Esophagus squamous epithelium (tissue), 5 donors: ENCODE results near the gene TPO. TPM values are rescaled to one million over a fixed set of nuclear protein-coding genes. Genes with fewer than 3 reads are reported as not detected.

Experiments
- DNase-seq: peaks from one replicate; lab custom pipeline; 2025; lab: John Stamatoyannopoulos, UW
- H3K27ac ChIP-seq, 4 donors: fragments of 200-600 bp; sonication (generic); one replicate each; pipeline ENCODE4 v1.5.1; 2016 to 2019; ENCODE audit warnings: mild to moderate bottlenecking in 1 of 4
- H3K27me3 ChIP-seq, 4 donors: fragments of 200-600 bp; sonication (generic); 1 replicate in 3 of 4; 2 replicates in 1 of 4; pipeline versions ENCODE4 v1.5.1 to v1.6.0; 2017 to 2021; ENCODE audit warnings: antibody characterized with exemption in 1 of 4
- H3K36me3 ChIP-seq, 3 donors: fragments of 200-600 bp; sonication (generic); one replicate each; pipeline ENCODE4 v1.5.1; 2016 to 2019
- H3K4me1 ChIP-seq, 3 donors: fragments of 200-600 bp; sonication (generic); one replicate each; pipeline ENCODE4 v1.5.1; 2017 to 2019
- H3K4me3 ChIP-seq, 4 donors: fragments of 200-600 bp; sonication (generic); 1 replicate in 3 of 4; 2 replicates in 1 of 4; pipeline ENCODE4 v1.5.1; 2016 to 2019; ENCODE audit warnings: mild to moderate bottlenecking in 2 of 4, moderate library complexity in 1 of 4
- H3K9me3 ChIP-seq, 3 donors: fragments of 200-600 bp; sonication (generic); one replicate each; pipeline ENCODE4 v1.5.1; 2016 to 2019
- POLR2A ChIP-seq, 4 donors: fragments of 450-650 bp; IDR thresholded peaks; one replicate each; pipeline ENCODE4 v1.6.1; 2017; ENCODE audit warnings: antibody characterized with exemption in 4 of 4, mild to moderate bottlenecking in 4 of 4, moderate library complexity in 3 of 4
- WGBS, 2 donors: methylation state at CpG; one replicate each; pipeline ENCODE4 v1.1.5; 2018; 5-methylcytosine and 5-hydroxymethylcytosine counted together
- intact Hi-C: fragments of 100-400 bp; cut with DNase I; formaldehyde crosslinking; loops from one replicate; pipeline ENCODE4 v1.15.0; 2022
- total RNA-seq, 4 donors: library from RNA; depleted of rRNA; stranded (reverse); fragments of >200 nt; gene quantifications; one replicate each; pipeline ENCODE4 v1.1.0, GENCODE V29; 2016
- TF ChIP-seq, protein P1 (sequence below), 6 experiments: fragments of 450-650 bp in 4 of 6; fragments of 200-600 bp in 2 of 6; sonication (generic) in 2 of 6; IDR thresholded peaks; one replicate each; pipeline ENCODE4 v1.5.1; 2016 to 2019; ENCODE audit warnings: antibody characterized with exemption in 6 of 6, mild to moderate bottlenecking in 4 of 6, moderate library complexity in 4 of 6
- donor health status: DM: yes; HTN: yes; CAD: no.

Gene TPO
- total RNA-seq, 4 donors from 2014 or later, result 0.31 to 4.6 (median 2.7) TPM

DNA sequence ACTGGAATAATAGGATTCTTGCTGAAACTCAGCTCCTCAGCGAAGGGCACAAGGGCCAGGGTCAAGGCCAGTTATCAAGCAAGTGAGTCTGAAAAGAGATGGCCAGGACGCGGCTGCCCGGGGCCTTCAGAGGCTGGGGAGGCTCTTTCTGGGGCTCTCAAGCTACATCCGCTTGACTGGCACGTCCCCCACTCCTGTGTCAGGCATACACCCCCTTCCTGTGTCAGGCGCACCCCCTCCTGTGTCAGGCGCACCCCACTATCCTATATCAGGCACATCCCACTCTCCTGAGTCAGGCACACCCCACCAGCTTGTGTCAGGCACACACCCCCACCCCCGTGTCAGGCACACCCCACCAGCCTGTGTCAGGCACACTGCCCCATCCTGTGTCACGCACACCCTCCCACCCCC is 91.8 kb downstream of the TPO start:
- WGBS, 2 donors, result 74 to 88% methylated on average over 6 to 10 of the region's 10 CpGs
- TF ChIP-seq POLR2A (IDR thresholded peaks at IDR 0.05), result no peak
- TF ChIP-seq, protein P1, sequence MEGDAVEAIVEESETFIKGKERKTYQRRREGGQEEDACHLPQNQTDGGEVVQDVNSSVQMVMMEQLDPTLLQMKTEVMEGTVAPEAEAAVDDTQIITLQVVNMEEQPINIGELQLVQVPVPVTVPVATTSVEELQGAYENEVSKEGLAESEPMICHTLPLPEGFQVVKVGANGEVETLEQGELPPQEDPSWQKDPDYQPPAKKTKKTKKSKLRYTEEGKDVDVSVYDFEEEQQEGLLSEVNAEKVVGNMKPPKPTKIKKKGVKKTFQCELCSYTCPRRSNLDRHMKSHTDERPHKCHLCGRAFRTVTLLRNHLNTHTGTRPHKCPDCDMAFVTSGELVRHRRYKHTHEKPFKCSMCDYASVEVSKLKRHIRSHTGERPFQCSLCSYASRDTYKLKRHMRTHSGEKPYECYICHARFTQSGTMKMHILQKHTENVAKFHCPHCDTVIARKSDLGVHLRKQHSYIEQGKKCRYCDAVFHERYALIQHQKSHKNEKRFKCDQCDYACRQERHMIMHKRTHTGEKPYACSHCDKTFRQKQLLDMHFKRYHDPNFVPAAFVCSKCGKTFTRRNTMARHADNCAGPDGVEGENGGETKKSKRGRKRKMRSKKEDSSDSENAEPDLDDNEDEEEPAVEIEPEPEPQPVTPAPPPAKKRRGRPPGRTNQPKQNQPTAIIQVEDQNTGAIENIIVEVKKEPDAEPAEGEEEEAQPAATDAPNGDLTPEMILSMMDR (IDR thresholded peaks at IDR 0.05), result no peak
- intact Hi-C loops, result no loop called here
- Histone ChIP-seq H3K36me3 (no peaks in the 10 kb centered on the region), H3K4me1 (peaks cover 0 to 9% (median 0%) of the 10 kb centered on the region in 3 donors), H3K27me3 (no peaks in the 10 kb centered on the region), H3K4me3 (no peak overlapping the region), H3K9me3 (no peaks in the 10 kb centered on the region), H3K27ac (no peak overlapping the region)
- no peak for DNase-seq

DNA sequence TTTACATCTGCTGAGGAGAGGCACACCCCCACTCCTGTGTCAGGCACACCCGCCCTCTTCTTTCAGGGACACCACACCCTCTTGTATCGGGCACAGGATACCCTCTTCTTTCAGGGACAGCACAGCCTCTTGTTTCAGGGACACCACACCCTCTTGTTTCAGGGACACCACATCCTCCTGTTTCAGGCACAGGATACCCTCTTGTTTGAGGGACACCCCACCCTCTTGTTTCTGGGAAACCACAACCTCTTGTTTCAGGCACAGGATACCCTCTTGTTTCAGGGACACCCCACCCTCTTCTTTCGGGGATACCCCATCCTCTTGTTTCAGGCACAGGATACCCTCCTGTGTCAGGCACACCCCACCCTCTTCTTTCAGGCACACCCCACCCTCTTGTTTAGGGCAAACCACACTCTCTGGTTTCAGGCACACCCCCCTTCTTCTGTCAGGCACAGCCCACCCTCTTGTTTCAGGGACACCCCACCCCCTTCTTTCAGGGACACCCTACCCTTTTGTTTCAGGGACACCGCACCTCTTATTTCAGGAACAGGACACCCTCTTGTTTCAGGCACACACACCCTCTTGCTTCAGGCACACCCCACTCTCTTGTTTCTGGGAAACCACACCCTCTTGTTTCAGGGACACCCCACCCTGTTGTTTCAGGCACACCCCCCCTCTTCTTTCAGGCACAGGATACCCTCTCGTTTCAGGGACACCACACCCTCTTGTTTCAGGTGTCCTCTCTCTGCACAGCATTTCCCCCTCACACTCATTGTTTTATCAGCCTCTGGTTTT is 96.2 kb downstream of the TPO start:
- 23 to 34% methylated on average over 5 of the region's 5 CpGs for WGBS, 2 donors
- DNase-seq, result no peak
- Histone ChIP-seq H3K27ac (peak overlapping the region; percentile 76 to 82 (median 80)), H3K9me3 (no peaks in the 10 kb centered on the region), H3K4me1 (peaks cover 0 to 13% (median 0%) of the 10 kb centered on the region in 3 donors), H3K36me3 (no peaks in the 10 kb centered on the region), H3K4me3 (no peak overlapping the region), H3K27me3 (peaks cover 0 to 24% (median 0%) of the 10 kb centered on the region in 4 donors)
- TF ChIP-seq POLR2A (IDR thresholded peaks at IDR 0.05), result no peak
- TF ChIP-seq, protein P1 (IDR thresholded peaks at IDR 0.05), result no peak
- intact Hi-C loops, result no loop called here

DNA sequence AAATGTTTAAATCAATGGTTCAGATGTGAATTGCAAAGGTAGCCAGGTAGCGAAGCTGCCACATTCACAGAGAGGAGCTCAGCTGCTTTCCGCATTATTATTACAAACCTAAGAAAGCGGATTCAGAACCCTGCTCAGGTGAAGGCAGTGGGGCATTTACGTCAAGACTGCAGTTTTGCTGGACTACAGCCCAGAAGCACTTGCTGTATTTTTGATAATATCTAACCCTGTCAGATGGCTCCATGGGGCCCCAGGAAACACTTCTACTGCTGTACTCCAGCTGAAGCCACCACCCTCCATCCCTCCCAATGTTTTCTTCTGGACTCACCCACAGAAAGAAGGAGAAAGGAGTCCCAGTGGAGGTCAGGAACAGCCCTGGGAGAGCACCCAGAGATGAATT is 96.9 kb downstream of the TPO start:
- H3K4me3 ChIP-seq, result no peak overlapping the region
- H3K36me3 ChIP-seq, result no peaks in the 10 kb centered on the region
- H3K9me3 ChIP-seq, result no peaks in the 10 kb centered on the region
- DNase-seq, result no peak
- WGBS, 2 donors, result 51 to 63% methylated on average over 4 of the region's 4 CpGs
- peaks cover 0 to 28% (median 0%) of the 10 kb centered on the region in 4 donors for H3K27me3 ChIP-seq
- H3K27ac ChIP-seq, result peak overlapping the region; percentile 38 to 82 (median 79)
- intact Hi-C loops, result no loop called here
- TF ChIP-seq, protein P1 (IDR thresholded peaks at IDR 0.05), result no peak
- TF ChIP-seq POLR2A (IDR thresholded peaks at IDR 0.05), result no peak
- H3K4me1 ChIP-seq, result peaks cover 0 to 13% (median 0%) of the 10 kb centered on the region in 3 donors

DNA sequence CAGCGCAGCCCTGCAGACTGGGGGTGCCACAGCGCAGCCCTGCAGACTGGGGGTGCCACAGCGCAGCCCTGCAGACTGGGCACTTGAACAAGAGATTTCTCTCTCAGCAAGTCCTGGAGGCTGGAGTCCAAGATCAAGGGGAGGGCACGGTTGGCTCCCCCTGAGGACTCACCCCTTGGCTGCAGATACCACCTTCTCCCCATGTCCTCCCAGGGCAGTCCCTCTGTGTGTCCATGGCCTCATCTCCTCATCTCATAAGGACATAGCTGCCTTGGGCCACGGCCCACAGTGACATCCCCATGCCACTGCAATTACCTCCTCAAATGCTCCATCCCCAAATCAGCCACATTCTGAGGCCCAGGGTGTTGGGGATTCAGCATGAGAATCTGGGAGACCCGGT is 98.2 kb downstream of the TPO start:
- H3K27me3 ChIP-seq, result peaks cover 0 to 33% (median 0%) of the 10 kb centered on the region in 4 donors
- no peak for DNase-seq

More for the DNA sequence above, 98.2 kb downstream of the TPO start:
- H3K36me3 ChIP-seq, result no peaks in the 10 kb centered on the region
- TF ChIP-seq, protein P1 (IDR thresholded peaks at IDR 0.05), result no peak
- TF ChIP-seq POLR2A (IDR thresholded peaks at IDR 0.05), result no peak
- WGBS, 2 donors, result 37 to 86% methylated on average over 1 to 3 of the region's 6 CpGs
- intact Hi-C loops, result no loop called here
- no peak overlapping the region for H3K4me3 ChIP-seq
- peaks cover 0 to 13% (median 0%) of the 10 kb centered on the region in 3 donors for H3K4me1 ChIP-seq
- H3K9me3 ChIP-seq, result no peaks in the 10 kb centered on the region
- H3K27ac ChIP-seq, result no peak overlapping the region
